ENCODE results near the gene RPS19.

DNA sequence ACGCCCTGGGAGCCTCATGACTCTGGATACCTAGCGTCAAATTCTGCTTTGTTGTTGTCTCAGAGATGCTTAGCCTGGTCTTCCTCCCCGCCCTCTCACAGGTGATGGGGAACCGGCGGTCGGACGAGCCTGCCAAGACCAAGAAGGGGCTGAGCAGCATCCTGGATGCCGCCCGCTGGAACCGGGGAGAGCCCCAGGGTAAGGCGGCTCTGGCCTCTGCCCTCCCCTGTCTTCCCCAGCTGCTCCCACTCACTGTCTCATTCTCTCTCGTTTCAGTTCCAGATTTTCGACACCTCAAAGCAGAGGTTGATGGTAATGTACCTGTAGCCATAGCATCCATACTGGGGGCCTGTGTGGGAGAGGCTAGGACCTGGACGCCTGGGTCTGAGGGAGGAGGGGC is 34.3 kb downstream of the RPS19 start:
- TF ChIP-seq, protein P1, sequence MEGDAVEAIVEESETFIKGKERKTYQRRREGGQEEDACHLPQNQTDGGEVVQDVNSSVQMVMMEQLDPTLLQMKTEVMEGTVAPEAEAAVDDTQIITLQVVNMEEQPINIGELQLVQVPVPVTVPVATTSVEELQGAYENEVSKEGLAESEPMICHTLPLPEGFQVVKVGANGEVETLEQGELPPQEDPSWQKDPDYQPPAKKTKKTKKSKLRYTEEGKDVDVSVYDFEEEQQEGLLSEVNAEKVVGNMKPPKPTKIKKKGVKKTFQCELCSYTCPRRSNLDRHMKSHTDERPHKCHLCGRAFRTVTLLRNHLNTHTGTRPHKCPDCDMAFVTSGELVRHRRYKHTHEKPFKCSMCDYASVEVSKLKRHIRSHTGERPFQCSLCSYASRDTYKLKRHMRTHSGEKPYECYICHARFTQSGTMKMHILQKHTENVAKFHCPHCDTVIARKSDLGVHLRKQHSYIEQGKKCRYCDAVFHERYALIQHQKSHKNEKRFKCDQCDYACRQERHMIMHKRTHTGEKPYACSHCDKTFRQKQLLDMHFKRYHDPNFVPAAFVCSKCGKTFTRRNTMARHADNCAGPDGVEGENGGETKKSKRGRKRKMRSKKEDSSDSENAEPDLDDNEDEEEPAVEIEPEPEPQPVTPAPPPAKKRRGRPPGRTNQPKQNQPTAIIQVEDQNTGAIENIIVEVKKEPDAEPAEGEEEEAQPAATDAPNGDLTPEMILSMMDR (IDR thresholded peaks at IDR 0.05), result no peak
- TF ChIP-seq POLR2A (IDR thresholded peaks at IDR 0.05), result no peak

Data from esophagus squamous epithelium (tissue), 4 donors.